Measurements from ENCODE around the gene CITED4.

The CITED4 gene

GRCh38 chr1:40853885-40854170 lies 8.3 kb downstream of the CITED4 start:
- no peak for FAIRE-seq
- DNase-seq (ENCODE audit: low spot score), result no peak

- FAIRE-seq, result no peak
- no peak for DNase-seq (ENCODE audit: low spot score)
These were observed 8.9 kb downstream of the CITED4 start for GRCh38 chr1:40853113-40853884.

GRCh38 chr1:40851643-40852042 lies 10.5 kb downstream of the CITED4 start:
- DNase-seq (ENCODE audit: low spot score), result no peak
- FAIRE-seq, result no peak

- FAIRE-seq (no peak), DNase-seq (ENCODE audit: low spot score) (peak; percentile 32)
These were observed 12.2 kb downstream of the CITED4 start for GRCh38 chr1:40849801-40850592.

- FAIRE-seq (no peak), DNase-seq (ENCODE audit: low spot score) (peak; percentile 55)
These were observed 13.5 kb downstream of the CITED4 start for GRCh38 chr1:40848530-40849189.

GRCh38 chr1:40847023-40847745 lies 15.0 kb downstream of the CITED4 start:
- FAIRE-seq, result no peak
- no peak for DNase-seq (ENCODE audit: low spot score)

- no peak for FAIRE-seq
- no peak for DNase-seq (ENCODE audit: low spot score)
These were observed 16.3 kb downstream of the CITED4 start for GRCh38 chr1:40845895-40846294.

- FAIRE-seq, result no peak
- no peak for DNase-seq (ENCODE audit: low spot score)
These were observed 17.0 kb downstream of the CITED4 start for GRCh38 chr1:40844887-40845878.

- FAIRE-seq, result no peak
- DNase-seq (ENCODE audit: low spot score), result no peak
These were observed 18.1 kb downstream of the CITED4 start for GRCh38 chr1:40844079-40844478.

GRCh38 chr1:40842691-40843090 lies 19.5 kb downstream of the CITED4 start:
- FAIRE-seq, result no peak
- no peak for DNase-seq (ENCODE audit: low spot score)

GRCh38 chr1:40842207-40842606 lies 20.0 kb downstream of the CITED4 start:
- DNase-seq (ENCODE audit: low spot score), result no peak
- no peak for FAIRE-seq

- DNase-seq (ENCODE audit: low spot score), result no peak
- FAIRE-seq, result no peak
These were observed 20.6 kb downstream of the CITED4 start for GRCh38 chr1:40841602-40842001.

GRCh38 chr1:40840526-40841323 lies 21.4 kb downstream of the CITED4 start:
- FAIRE-seq (no peak), DNase-seq (ENCODE audit: low spot score) (no peak)

GRCh38 chr1:40839943-40840335 lies 22.2 kb downstream of the CITED4 start:
- DNase-seq (ENCODE audit: low spot score), result no peak
- no peak for FAIRE-seq

- no peak for FAIRE-seq
- no peak for DNase-seq (ENCODE audit: low spot score)
These were observed 22.9 kb downstream of the CITED4 start for GRCh38 chr1:40838980-40839942.

GRCh38 chr1:40838045-40838979 lies 23.9 kb downstream of the CITED4 start:
- FAIRE-seq (no peak), DNase-seq (ENCODE audit: low spot score) (no peak)

- DNase-seq (ENCODE audit: low spot score), result no peak
- FAIRE-seq, result no peak
These were observed 24.6 kb downstream of the CITED4 start for GRCh38 chr1:40837601-40838000.
